ENCODE measurements around the gene TNFRSF17.
A peak's percentile ranks its signal among the peaks of the same experiment; 100 is the strongest.
"Not testable (repeated sequence)": the region's sequence is repeated elsewhere in the genome, so short reads cannot be mapped to it uniquely, and the experiment has no call there.

The TNFRSF17 gene

DNA sequence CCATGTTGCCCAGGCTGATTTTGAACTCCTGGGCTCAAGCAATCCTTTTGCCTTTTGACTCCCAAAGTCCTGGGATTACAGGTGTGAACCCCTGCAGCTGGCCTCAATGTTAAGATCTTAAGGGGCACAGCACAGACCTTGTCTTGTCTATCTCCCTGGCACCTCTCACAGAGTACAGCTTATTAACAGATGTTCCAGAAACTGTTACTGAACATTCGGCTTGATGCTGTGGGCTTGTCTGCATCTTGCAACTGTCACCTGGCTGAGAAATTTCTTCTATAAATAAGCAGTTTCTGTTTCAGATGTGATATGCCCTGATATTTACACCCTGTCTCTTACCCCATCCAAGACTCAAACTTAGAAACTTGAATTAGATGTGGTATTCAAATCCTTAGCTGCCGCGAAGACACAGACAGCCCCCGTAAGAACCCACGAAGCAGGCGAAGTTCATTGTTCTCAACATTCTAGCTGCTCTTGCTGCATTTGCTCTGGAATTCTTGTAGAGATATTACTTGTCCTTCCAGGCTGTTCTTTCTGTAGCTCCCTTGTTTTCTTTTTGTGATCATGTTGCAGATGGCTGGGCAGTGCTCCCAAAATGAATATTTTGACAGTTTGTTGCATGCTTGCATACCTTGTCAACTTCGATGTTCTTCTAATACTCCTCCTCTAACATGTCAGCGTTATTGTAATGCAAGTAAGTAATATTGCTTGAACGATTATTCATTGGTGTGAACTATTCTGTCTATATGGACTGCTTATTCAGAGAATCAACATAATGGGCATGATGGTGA, at the start of gene TNFRSF17:
TSS of gene TNFRSF17 (plus strand) at position 450 of the 791 bp plus-strand sequence. CDS start at position 565, 115 bp downstream.
- no peak for DNase-seq

DNA sequence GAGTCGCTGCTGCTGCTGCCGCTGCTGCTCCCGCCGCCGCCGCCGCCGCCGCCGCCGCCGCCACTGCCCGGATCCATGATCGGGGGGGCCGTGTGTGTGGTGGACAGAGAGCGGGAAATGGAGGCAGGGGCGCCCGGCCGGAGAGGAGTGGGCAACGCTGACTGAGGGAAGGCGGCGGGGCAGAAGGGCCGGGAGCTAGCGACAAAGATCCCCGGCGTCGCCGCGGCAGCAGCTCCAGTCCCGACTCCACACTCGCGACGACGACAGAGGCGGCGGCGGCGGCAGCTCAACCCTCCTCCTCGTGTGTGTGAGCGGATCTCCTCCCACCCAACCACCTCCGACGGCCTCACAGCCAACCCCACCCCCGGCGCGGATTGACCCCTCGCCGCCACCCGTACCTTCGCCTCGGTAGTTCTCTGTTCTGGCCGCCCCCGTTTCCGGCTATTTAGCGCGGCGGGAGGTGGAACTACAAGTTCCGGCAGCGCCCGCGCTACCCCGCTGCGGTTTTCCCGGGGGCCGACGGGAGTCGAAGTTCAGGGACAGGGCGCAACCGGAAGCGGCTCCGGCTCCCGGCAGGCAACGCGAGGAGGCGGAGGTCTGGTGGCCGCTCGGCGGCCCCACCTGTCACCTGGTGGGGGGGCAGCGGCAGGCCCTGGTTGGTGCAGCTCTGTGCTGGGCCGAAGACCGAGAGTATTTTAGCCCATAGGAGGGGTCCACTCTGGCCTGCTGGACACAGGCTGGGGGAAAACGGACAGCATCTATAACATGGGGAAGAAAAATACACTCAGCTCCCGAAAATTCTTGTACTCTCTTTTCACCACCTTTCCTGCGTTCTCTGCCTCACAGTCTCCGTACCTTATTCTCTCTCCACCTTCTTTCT, 49.1 kb upstream of the TNFRSF17 start, which contains the start of gene GSPT1:
TSS of gene GSPT1 (minus strand) at position 313 of the 880 bp plus-strand sequence. CDS start at position 77, 236 bp downstream.
- peak; percentile 99 for DNase-seq

DNA sequence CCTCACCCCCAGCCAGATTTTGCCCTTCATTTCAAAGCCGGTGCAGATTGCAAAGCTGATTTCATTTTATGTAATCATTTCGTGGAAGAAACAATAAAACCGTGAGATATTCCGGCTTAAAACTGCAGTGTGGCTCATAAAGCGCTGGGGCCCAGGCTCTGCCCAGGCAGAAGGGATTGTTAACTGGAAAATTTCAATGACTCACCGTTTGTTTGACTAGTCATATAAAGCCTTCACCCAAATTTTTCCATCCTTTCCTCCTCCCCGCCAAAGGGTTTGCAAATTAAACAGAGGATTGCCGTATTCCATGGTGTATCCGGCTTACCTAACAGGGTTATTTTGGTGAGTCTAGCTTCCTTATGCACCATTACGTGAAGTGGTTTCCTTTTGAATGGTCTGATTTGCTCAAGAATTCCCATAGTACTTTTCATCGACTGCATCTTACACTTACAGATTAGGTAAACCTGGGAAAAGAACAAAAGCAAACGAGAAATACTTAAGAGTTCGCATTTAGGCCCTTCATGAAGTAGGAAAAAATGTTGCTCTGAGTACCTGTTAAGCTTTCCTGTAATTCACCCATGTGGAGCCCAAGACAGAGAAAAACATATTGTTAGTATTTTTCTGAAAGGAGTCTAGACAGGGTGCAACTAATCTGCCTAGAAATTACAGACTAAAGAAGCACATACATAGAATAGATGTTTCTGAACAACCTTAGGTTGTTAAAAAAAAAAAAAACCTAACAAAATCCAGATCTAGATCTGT, 48.3 kb upstream of the TNFRSF17 start:
- DNase-seq, result no peak

DNA sequence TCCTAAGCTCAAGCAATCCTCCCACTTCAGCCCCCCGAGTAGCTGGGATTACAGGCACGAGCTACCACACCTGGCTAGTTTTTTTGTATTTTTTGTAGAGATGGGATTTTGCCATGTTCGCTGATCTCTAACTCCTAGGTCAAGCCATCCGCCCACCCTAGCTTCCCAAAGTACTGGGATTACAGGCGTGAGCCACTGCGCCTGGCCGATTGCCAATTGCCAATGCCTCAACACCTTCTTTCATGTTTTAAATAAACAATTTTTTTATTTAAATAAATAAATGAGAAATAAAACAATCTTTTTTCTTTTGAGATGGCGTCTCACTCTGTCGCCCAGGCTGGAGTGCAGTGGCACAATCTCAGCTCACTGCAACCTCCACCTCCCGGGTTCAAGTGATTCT, 41.0 kb upstream of the TNFRSF17 start:
- DNase-seq, result not testable (repeated sequence)

DNA sequence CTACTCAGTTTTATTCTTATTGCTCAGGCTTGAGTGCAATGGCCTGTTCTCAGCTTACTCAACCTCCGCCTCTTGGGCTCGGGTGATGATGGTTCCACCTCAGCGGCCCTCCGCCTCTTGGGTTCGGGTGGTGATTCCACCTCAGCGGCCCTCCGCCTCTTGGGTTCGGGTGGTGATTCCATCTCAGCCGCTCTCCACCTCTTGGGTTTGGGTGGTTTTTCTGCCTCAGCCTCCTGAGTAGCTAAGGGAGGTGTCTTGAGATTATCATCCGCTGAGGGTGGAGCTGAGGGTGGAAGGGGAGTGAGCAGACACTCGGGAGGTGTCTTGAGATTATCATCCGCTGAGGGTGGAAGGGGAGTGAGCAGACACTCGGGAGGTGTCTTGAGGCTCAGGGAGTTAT, 37.7 kb upstream of the TNFRSF17 start:
- DNase-seq, result peak; percentile 49

DNA sequence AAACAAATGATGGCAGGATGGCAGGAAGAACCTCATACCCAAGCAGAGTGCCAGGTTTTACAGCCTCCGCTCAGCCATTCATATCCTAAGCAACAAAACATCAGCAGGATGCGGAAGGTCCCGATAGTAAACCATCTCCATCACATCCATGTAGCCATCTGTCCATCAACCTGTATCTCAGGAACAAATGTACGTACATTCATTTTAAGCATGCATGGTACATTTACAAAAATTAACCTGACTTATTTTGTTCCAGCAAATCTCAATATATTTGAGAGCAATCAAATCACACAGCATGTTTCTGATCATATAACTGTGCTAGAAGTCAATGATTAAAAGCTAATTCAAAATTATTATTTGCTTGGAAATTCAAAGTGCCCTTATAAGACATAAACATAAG, 23.1 kb upstream of the TNFRSF17 start, which contains the start of gene NPIPB2:
TSS of gene NPIPB2 (minus strand) at position 101 of the 400 bp plus-strand sequence. CDS start at position 101, 0 bp downstream.
- not testable (repeated sequence) for DNase-seq

DNA sequence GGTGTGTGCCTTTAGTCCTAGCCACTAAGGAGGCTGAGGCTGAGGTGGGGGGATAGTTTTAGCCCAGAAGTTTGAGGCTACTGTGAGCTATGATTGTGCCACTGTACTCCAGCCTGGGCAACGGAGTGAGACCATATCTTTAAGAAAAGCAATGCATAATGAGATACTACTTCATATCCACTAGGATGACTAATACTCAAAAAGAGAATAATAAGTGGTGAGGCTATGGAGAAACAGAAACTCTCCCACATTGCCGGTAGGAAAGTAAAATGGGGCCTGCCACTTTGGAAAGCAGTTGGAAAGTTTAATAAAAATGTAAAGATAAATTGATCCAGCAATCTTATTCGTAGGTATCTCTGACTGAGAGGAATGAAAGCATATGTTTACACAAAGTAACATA, 18.6 kb upstream of the TNFRSF17 start:
- DNase-seq, result no peak

DNA sequence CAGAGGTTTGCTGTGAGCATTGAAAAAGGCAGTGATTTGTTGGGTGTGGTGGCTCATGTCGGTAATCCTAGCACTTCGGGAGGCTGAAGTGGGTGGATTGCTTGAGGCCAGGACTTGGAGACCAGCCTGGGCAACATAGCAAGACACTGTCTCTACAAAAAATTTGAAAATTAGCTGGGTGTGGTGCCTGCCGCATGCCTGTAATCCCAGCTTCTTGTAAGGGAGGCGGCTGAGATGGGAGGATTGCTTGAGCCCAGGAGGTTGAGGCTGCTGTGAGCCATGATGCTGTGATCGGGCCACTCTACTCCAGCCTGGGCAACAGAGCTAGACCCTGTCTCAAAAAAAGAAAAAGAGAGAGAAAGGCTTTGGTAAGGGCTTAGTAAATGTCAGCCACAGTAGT, 16.2 kb upstream of the TNFRSF17 start:
- DNase-seq, result no peak

DNA sequence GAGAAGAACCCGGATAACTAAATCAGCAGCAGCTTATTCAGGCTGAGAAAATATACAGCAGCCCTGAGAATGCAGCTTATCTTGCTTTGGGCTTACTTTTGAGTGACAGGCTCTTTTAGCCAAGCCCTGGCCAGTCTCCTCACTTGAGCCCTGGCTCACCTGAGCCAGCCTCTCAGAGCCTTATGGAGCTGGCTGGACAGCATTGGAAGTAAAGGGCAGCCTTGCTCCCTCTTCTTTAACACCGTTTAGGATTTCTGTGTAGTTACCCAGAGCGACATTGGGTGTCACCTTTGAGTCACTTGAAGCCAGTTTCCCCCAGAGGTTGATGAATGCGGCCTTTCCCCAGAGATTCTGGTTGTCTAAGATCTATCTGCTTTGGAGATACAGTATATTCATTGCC, 15.5 kb upstream of the TNFRSF17 start:
- peak; percentile 83 for DNase-seq

DNA sequence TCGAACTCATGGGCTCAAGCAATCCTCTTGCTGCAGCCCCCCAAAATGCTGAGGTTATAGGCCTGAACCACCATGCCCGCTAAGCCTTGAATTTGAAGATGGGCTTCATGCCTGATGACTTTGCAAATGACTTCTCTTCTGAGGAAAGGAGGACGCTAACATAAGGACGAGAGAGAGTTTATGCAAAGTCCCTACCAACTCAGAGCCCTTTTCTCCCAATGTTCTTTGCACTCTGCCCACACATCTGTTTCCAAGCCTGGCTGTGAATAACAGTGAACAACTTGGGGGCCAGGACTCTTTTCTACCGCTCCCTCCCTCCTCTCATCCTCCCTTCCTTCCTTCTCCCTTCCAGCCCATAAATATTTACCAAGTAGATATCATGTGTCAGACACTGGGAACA, 14.6 kb upstream of the TNFRSF17 start:
- no peak for DNase-seq

DNA sequence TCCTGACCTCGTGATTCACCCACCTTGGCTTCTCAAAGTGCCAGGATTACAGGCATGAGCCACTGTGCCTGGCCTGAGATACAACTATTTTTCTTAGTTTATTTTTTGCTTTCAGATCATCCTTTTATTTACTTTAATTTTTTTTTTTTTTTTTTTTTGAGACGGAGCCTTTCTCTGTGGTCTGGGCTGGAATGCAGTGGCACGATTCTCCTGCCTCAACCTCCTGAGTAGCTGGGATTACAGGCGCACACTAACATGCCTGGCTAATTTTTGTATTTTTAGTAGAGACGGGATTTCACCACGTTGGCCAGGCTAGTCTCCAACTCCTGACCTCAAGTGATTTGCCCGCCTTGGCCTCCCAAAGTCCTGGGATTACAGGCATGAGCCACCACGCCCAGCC, 11.4 kb upstream of the TNFRSF17 start:
- not testable (repeated sequence) for DNase-seq

DNA sequence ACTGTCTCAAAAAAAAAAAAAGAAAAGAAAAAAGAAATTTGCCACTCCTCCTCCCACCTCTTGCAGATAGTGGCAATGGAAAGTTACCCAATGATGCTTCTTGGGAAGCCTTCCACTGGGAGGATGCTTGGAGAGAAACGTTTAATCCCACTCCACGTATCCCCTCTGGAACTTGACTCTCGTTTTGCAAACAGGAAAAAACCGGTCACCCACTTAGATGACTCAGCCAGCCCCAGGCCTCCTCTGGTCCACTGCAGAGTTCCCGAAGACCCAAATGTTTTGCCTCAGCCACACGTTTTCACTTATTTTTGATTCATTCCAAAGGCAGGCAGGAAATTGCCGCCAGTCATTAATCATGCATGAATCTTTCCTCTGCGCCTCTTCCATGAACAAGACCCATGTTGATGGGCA, 9.3 kb upstream of the TNFRSF17 start:
- no peak for DNase-seq

DNA sequence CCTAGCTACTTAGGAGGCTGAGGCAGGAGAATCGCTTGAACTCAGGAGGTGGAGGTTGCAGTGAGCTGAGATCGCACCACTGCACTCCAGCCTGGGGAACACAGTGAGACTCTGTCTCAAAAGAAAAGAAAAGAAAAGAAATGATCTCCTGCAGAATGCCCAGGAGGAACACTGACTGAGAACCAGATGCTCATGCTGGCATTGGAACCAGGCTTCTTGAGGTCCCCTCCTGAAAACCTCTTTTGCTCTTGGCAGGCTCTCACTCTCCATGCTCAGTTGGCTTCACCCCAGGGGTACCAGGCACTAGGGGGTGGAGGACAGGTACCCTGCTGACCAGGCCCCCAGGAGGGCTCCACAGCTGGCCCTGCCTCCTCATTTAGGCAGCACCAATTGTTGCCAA, 8.5 kb upstream of the TNFRSF17 start:
- DNase-seq, result no peak

DNA sequence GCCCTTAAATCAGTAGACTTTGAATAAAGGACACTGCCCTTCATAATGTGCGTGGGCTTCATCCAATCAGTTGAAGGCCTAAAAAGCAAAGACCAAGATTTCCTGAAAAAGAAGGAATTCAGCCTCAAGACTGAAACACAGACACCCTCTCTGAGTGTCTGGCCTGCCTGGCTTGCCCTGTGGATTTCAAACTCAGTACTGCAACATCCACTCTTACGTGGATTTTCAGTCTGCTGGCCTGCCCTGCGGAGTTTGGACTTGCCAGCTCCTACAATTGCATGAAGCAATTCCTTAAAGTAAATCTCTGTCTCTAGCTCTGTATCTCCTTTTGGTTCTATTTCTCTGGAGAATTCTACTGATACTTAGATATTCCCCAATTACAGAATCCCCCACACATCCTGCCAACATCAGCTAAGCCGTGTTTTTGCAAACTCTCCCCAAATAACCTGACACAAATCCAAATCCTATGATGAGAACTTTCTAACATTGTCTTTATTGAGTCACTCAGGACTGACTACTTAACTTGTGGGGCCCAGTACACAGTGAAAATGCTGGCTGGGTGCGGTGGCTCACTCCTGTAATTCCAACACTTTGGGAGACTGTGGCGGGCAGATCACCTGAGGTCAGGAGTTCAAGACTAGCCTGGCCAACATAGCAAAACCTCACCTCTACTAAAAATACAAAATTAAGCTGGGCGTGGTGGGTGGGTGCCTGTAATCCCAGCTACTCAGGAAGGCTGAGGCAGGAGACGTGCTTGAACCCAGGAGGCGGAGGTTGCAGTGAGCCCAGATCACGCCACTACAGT, 7.2 kb upstream of the TNFRSF17 start:
- no peak for DNase-seq

DNA sequence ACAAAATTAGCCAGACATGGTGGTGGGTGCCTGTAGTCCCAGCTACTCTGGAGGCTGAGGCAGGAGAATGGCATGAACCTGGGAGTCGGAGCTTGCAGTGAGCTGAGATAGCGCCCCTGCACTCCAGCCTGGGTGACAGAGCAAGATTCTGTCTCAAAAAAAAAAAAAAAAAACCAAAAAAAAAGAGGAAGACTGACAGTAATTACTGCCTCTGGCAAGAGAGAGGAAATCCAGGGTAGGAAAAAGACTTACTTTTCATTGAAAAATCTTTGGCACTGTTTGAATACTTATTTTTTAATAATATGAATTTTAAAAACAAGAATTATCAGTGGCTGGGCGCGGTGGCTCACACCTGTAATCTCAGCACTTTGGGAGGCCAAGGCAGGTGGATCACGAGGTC, 2.6 kb upstream of the TNFRSF17 start:
- not testable (repeated sequence) for DNase-seq

DNA sequence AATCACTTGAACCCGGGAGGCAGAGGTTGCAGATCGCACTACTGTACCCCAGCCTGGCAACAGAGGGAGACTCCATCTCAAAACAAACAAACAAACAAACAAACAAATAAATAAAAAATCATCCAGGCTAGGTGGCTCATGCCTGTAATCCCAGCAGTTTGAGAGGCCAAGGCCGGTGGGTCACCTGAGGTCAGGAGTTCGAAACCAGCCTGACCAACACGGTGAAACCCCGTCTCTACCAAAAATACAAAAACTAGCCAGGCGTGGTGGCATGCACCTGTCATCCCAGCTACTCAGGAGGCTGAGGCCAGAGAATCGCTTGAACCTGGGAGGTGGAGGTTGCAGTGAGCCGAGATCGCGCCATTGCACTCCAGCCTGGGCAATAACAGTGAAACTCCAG, 2.0 kb upstream of the TNFRSF17 start:
- DNase-seq, result not testable (repeated sequence)

DNA sequence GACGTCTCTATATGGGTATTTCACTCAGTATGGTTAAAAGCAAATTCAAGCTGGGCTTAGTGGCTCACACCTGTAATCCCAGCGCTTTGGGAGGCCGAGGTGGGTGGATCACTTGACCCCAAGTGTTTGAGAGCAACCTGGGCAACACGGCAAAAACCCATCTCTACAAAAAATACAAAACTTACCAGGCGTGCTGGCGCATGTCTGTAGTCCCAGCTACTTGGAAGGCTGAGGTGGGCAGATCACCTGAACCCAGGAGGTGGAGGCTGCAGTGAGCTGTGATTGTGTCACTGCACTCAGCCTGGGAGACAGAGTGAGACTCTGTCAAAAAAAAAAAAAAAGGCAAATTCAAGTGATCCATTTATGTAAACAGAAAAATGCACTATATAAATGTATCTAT, 1.3 kb upstream of the TNFRSF17 start:
- DNase-seq, result no peak

DNA sequence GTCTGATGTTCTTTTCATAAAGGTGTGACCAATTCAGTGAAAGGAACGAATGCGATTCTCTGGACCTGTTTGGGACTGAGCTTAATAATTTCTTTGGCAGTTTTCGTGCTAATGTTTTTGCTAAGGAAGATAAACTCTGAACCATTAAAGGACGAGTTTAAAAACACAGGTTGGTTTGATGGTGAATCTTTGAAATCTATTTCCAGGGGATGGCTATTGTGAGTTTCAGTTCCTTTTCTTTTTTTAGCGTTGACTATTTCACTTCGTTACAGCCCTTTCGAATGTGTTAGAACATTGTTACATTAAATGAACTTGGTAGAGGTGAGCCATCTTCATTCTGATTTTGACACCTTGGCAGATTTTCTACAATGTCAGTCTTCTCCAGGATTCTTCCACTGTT, 1.2 kb downstream of the TNFRSF17 start:
- no peak for DNase-seq

DNA sequence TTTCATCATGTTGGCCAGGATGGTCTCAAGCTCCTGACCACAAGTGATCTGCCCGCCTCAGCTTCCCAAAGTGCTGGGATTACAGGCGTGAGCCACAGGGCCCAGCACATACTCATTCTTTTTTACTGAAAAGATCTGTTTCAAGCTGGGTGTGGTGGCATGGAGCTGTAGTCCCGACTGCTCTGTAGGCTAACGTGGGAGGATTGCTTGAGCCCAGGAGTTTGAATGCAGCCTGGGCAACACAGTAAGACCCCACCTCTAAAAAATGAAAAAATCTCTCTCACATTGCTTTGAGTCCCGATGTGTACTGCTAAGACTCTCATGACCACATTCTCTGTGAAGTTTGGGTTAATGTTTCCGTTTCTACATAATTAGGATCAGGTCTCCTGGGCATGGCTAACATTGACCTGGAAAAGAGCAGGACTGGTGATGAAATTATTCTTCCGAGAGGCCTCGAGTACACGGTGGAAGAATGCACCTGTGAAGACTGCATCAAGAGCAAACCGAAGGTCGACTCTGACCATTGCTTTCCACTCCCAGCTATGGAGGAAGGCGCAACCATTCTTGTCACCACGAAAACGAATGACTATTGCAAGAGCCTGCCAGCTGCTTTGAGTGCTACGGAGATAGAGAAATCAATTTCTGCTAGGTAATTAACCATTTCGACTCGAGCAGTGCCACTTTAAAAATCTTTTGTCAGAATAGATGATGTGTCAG, 2.3 kb downstream of the TNFRSF17 start:
- no peak for DNase-seq

DNA sequence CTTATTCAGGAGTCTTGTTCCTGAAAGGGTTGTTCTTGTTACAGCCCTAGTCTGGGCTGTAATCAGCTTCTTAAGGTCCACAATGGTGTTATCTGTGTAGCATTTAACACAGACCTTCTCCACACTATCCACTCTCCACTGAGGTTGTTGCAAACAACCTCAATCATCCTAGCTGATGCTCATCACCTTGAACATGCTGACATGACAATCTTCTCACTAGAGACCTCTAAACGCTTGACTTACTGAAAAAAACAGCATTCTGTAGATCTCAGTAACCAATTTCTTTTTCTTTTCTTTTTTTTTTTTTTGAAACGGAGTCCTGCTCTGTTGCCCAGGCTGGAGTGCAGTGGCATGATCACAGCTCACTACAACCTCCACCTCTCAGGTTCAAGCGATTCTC, 3.6 kb downstream of the TNFRSF17 start:
- DNase-seq, result no peak

DNA sequence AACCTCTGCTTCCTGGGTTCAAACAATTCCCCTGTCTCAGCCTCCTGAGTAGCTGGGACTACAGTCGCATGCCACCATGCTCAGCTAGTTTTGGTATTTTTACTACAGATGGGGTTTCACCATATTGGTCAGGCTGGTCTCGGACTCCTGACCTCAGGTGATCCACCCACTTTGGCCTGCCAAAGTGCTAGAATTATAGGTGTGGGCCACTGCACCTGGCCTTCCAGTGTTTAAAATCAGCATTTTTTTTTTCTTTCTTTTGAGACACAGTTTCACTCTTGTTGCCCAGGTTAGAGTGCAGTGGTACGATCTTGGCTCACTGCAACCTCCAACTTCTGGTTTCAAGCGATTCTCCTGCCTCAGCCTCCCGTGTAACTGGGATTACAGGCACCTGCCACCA, 5.3 kb downstream of the TNFRSF17 start:
- DNase-seq, result not testable (repeated sequence)
